ENCODE data around the gene ATG101.
A peak's percentile ranks its signal among the peaks of the same experiment; 100 is the strongest.

GRCh38 chr12:52069327-52070184 lies at the start of gene ATG101:
- peak; percentile 92 for TF ChIP-seq CTCF (IDR thresholded peaks at IDR 0.05)
- TF ChIP-seq POLR2AphosphoS5 (IDR thresholded peaks at IDR 0.05; ENCODE audit: low read depth, low read length), result peak; percentile 77
